ENCODE data around the gene GNAO1.

Gene GNAO1

GRCh38 chr16:56352351-56353053 is 161.2 kb downstream of the GNAO1 start:
- no peak overlapping the region for H3K4me3 Mint-ChIP-seq
- no peaks in the 10 kb centered on the region for H3K36me3 Mint-ChIP-seq (ENCODE audit: low read depth)
- H3K4me1 Mint-ChIP-seq (ENCODE audit: low read depth) = peaks cover 18% of the 10 kb centered on the region
- DNase-seq (ENCODE audit: low spot score) = no peak
- H3K27ac Mint-ChIP-seq = no peak overlapping the region
- H3K9me3 Mint-ChIP-seq = no peaks in the 10 kb centered on the region
- H3K27me3 Mint-ChIP-seq (ENCODE audit: low read depth) = peaks cover 2% of the 10 kb centered on the region

GRCh38 chr16:56353054-56353921 is 162.0 kb downstream of the GNAO1 start:
- no peak overlapping the region for H3K4me3 Mint-ChIP-seq
- H3K27ac Mint-ChIP-seq = no peak overlapping the region
- H3K36me3 Mint-ChIP-seq (ENCODE audit: low read depth) = no peaks in the 10 kb centered on the region
- no peak for DNase-seq (ENCODE audit: low spot score)
- peaks cover 2% of the 10 kb centered on the region for H3K27me3 Mint-ChIP-seq (ENCODE audit: low read depth)
- H3K9me3 Mint-ChIP-seq = no peaks in the 10 kb centered on the region
- peaks cover 23% of the 10 kb centered on the region for H3K4me1 Mint-ChIP-seq (ENCODE audit: low read depth)

- no peak for DNase-seq (ENCODE audit: low spot score)
Measured at GRCh38 chr16:56354016-56354415, 162.7 kb downstream of the GNAO1 start.

GRCh38 chr16:56354746-56355145 is 163.5 kb downstream of the GNAO1 start:
- Mint-ChIP-seq H3K4me1 (ENCODE audit: low read depth) (peaks cover 25% of the 10 kb centered on the region), H3K4me3 (no peak overlapping the region), H3K27ac (no peak overlapping the region), H3K9me3 (no peaks in the 10 kb centered on the region), H3K27me3 (ENCODE audit: low read depth) (peaks cover 2% of the 10 kb centered on the region), H3K36me3 (ENCODE audit: low read depth) (no peaks in the 10 kb centered on the region)
- DNase-seq (ENCODE audit: low spot score) = no peak

More at GRCh38 chr16:56354016-56354415, 162.7 kb downstream of the GNAO1 start:
- Mint-ChIP-seq H3K27me3 (ENCODE audit: low read depth) (peaks cover 2% of the 10 kb centered on the region), H3K9me3 (no peaks in the 10 kb centered on the region), H3K4me3 (no peak overlapping the region), H3K4me1 (ENCODE audit: low read depth) (peaks cover 23% of the 10 kb centered on the region), H3K27ac (no peak overlapping the region), H3K36me3 (ENCODE audit: low read depth) (no peaks in the 10 kb centered on the region)

GRCh38 chr16:56355221-56355620 is 163.9 kb downstream of the GNAO1 start:
- H3K4me3 Mint-ChIP-seq = no peak overlapping the region

GRCh38 chr16:56355786-56356275 is 164.5 kb downstream of the GNAO1 start:
- Mint-ChIP-seq H3K27ac (peak overlapping the region; percentile 94), H3K36me3 (ENCODE audit: low read depth) (no peaks in the 10 kb centered on the region), H3K4me1 (ENCODE audit: low read depth) (peaks cover 27% of the 10 kb centered on the region), H3K9me3 (no peaks in the 10 kb centered on the region), H3K4me3 (peak overlapping the region; percentile 85), H3K27me3 (ENCODE audit: low read depth) (peaks cover 2% of the 10 kb centered on the region)
- no peak for DNase-seq (ENCODE audit: low spot score)

More at GRCh38 chr16:56355221-56355620, 163.9 kb downstream of the GNAO1 start:
- DNase-seq (ENCODE audit: low spot score) = no peak
- Mint-ChIP-seq H3K27ac (no peak overlapping the region), H3K9me3 (no peaks in the 10 kb centered on the region), H3K36me3 (ENCODE audit: low read depth) (no peaks in the 10 kb centered on the region), H3K27me3 (ENCODE audit: low read depth) (peaks cover 2% of the 10 kb centered on the region), H3K4me1 (ENCODE audit: low read depth) (peaks cover 27% of the 10 kb centered on the region)

GRCh38 chr16:56356276-56357240 is 165.3 kb downstream of the GNAO1 start:
- H3K36me3 Mint-ChIP-seq (ENCODE audit: low read depth) = peaks cover 2% of the 10 kb centered on the region
- H3K27ac Mint-ChIP-seq = peak overlapping the region; percentile 94
- H3K27me3 Mint-ChIP-seq (ENCODE audit: low read depth) = peaks cover 2% of the 10 kb centered on the region
- peaks cover 27% of the 10 kb centered on the region for H3K4me1 Mint-ChIP-seq (ENCODE audit: low read depth)
- H3K9me3 Mint-ChIP-seq = no peaks in the 10 kb centered on the region
- H3K4me3 Mint-ChIP-seq = peak overlapping the region; percentile 85
- DNase-seq (ENCODE audit: low spot score) = peak; percentile 66

- no peak for DNase-seq (ENCODE audit: low spot score)
Measured at GRCh38 chr16:56357241-56357764, 166.0 kb downstream of the GNAO1 start.

GRCh38 chr16:56357765-56358322 is 166.6 kb downstream of the GNAO1 start:
- H3K4me1 Mint-ChIP-seq (ENCODE audit: low read depth) = peaks cover 27% of the 10 kb centered on the region
- no peak for DNase-seq (ENCODE audit: low spot score)
- no peaks in the 10 kb centered on the region for H3K27me3 Mint-ChIP-seq (ENCODE audit: low read depth)
- H3K4me3 Mint-ChIP-seq = peak overlapping the region; percentile 85
- H3K9me3 Mint-ChIP-seq = no peaks in the 10 kb centered on the region
- peaks cover 7% of the 10 kb centered on the region for H3K36me3 Mint-ChIP-seq (ENCODE audit: low read depth)
- peak overlapping the region; percentile 94 for H3K27ac Mint-ChIP-seq

More at GRCh38 chr16:56357241-56357764, 166.0 kb downstream of the GNAO1 start:
- Mint-ChIP-seq H3K36me3 (ENCODE audit: low read depth) (peaks cover 3% of the 10 kb centered on the region), H3K27ac (peak overlapping the region; percentile 94), H3K4me1 (ENCODE audit: low read depth) (peaks cover 27% of the 10 kb centered on the region), H3K9me3 (no peaks in the 10 kb centered on the region), H3K27me3 (ENCODE audit: low read depth) (no peaks in the 10 kb centered on the region), H3K4me3 (peak overlapping the region; percentile 85)

- H3K36me3 Mint-ChIP-seq (ENCODE audit: low read depth) = peaks cover 11% of the 10 kb centered on the region
Measured at GRCh38 chr16:56360117-56361008, 169.1 kb downstream of the GNAO1 start.

GRCh38 chr16:56362057-56362655 is 170.9 kb downstream of the GNAO1 start:
- Mint-ChIP-seq H3K36me3 (ENCODE audit: low read depth) (peaks cover 15% of the 10 kb centered on the region), H3K4me1 (ENCODE audit: low read depth) (peaks cover 11% of the 10 kb centered on the region), H3K9me3 (no peaks in the 10 kb centered on the region), H3K27me3 (ENCODE audit: low read depth) (no peaks in the 10 kb centered on the region), H3K4me3 (no peak overlapping the region), H3K27ac (peak overlapping the region; percentile 39)
- DNase-seq (ENCODE audit: low spot score) = no peak

More at GRCh38 chr16:56360117-56361008, 169.1 kb downstream of the GNAO1 start:
- no peak for DNase-seq (ENCODE audit: low spot score)
- Mint-ChIP-seq H3K9me3 (no peaks in the 10 kb centered on the region), H3K27me3 (ENCODE audit: low read depth) (no peaks in the 10 kb centered on the region), H3K4me1 (ENCODE audit: low read depth) (peaks cover 23% of the 10 kb centered on the region), H3K27ac (no peak overlapping the region), H3K4me3 (no peak overlapping the region)

GRCh38 chr16:56362706-56363105 is 171.4 kb downstream of the GNAO1 start:
- H3K27ac Mint-ChIP-seq = no peak overlapping the region
- no peaks in the 10 kb centered on the region for H3K9me3 Mint-ChIP-seq
- no peaks in the 10 kb centered on the region for H3K27me3 Mint-ChIP-seq (ENCODE audit: low read depth)
- no peak overlapping the region for H3K4me3 Mint-ChIP-seq
- H3K4me1 Mint-ChIP-seq (ENCODE audit: low read depth) = peaks cover 8% of the 10 kb centered on the region
- peaks cover 18% of the 10 kb centered on the region for H3K36me3 Mint-ChIP-seq (ENCODE audit: low read depth)
- DNase-seq (ENCODE audit: low spot score) = no peak
